GM06990 (cell line): Measurements from ENCODE around the gene EVC.

Experiments used
- DNase-seq: peaks from one replicate; pipeline ENCODE4 v3.0.0-alpha.2; 2011; ENCODE audit not compliant: insufficient read length; ENCODE audit errors: extremely low read depth
- H3K27me3 ChIP-seq: replicated peaks from 2 replicates; pipeline ENCODE4 v1.6.0; 2011; ENCODE audit warnings: low read length; ENCODE audit not compliant: control insufficient read depth, insufficient read depth
- H3K36me3 ChIP-seq: 2 replicates; pipeline ENCODE4 v1.5.1; 2011; ENCODE audit warnings: low read length; ENCODE audit not compliant: control insufficient read depth, insufficient read depth
- H3K4me3 ChIP-seq: replicated peaks from 2 replicates; pipeline ENCODE4 v1.5.1; 2011; ENCODE audit warnings: low read depth, mild to moderate bottlenecking, control low read depth, low read length
- TF ChIP-seq, protein P1 (sequence below): IDR thresholded peaks from 2 replicates; pipeline ENCODE4 v1.5.1; 2011; ENCODE audit warnings: low read length, control low read depth, mild to moderate bottlenecking, inconsistent platforms; ENCODE audit not compliant: insufficient read depth, poor library complexity, severe bottlenecking

Gene EVC

GRCh38 chr4:5824635-5825034 is 113.6 kb downstream of the EVC start:
- Histone ChIP-seq H3K27me3 (no peaks in the 10 kb centered on the region), H3K36me3 (0 out of 2 replicates have a peak, but pooled peaks cover 1% of the 10 kb centered on the region), H3K4me3 (no peak overlapping the region)
- no peak for DNase-seq
- TF ChIP-seq, protein P1, sequence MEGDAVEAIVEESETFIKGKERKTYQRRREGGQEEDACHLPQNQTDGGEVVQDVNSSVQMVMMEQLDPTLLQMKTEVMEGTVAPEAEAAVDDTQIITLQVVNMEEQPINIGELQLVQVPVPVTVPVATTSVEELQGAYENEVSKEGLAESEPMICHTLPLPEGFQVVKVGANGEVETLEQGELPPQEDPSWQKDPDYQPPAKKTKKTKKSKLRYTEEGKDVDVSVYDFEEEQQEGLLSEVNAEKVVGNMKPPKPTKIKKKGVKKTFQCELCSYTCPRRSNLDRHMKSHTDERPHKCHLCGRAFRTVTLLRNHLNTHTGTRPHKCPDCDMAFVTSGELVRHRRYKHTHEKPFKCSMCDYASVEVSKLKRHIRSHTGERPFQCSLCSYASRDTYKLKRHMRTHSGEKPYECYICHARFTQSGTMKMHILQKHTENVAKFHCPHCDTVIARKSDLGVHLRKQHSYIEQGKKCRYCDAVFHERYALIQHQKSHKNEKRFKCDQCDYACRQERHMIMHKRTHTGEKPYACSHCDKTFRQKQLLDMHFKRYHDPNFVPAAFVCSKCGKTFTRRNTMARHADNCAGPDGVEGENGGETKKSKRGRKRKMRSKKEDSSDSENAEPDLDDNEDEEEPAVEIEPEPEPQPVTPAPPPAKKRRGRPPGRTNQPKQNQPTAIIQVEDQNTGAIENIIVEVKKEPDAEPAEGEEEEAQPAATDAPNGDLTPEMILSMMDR = peak; percentile 58

DNA sequence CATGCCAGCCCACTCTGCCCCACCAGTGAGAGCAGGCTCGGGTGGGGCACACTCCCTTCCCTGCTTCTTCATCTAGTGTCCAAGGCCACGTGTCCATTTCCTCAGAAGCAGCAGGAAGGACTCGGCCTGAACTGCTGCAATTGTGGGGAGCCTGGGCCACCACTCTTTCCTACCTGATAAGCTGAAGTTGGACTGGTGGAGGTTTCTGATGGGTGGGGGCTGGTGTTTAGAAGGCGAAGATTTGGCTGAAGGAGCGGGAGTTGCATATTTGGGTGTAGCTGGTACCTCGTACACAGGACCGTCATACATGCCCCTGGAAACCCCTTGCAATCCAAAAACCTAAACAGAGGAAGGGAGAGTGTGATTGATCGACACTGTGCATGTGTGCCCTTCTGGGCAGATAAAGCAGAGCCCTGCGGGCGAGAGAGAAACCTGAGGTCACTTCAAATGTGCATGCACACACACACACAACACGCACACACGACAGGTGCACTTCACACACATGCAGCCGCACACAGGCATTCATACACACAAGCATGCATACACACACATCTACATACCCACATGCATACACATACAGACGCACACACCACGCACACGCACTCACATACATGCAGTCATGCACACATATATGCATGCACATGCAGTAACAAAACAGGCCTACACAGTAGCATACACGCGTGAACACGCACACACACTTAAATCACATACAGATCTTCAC is 114.5 kb downstream of the EVC start:
- TF ChIP-seq, protein P1 = no peak
- H3K27me3 ChIP-seq = no peaks in the 10 kb centered on the region
- H3K4me3 ChIP-seq = no peak overlapping the region
- no peak for DNase-seq
- 0 out of 2 replicates have a peak, but pooled peaks cover 1% of the 10 kb centered on the region for H3K36me3 ChIP-seq

GRCh38 chr4:5826437-5827107 is 115.6 kb downstream of the EVC start:
- no peak for DNase-seq
- Histone ChIP-seq H3K36me3 (no peaks in the 10 kb centered on the region), H3K27me3 (no peaks in the 10 kb centered on the region), H3K4me3 (no peak overlapping the region)
- TF ChIP-seq, protein P1 = no peak

DNA sequence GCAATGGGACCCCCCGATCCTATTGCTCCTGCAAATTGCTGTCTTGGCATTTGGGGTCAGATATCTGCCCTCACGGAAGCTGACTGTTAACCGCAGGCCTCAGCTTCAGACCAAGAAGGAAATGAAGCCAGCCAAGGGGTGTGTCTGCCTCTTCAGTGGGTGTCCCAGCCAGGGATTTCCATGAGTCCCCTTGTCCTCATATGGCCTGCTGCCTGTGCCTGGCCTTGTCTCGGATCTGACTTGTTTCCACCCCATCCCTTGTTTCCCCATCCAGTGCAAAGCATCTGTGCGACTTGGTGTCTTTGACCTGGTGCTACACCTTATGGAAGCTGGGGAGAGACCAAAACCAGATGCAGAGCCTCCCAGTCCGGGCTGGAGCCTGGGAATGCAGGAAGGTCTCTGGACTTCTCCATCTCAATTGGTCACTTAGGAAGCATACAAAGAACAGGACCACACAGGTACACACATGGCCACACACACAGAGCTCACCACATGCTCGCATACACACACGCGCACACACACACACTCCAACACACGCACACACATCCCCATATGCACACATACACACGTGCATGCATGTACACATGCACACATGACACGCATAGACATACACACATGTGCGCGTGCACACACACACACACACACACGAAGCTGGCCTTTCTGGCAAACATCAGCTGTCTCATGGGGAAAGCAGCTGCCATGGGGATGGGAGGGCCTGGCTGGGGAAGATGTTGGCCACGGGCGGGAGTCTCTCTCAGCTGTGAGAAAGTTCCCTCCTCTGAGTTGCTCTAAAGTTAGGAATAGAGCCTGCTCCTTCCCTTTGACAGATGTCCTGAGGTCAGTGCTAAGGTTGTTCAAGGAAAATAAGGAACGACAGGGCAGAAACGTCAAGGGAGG is 116.4 kb downstream of the EVC start:
- Histone ChIP-seq H3K27me3 (no peaks in the 10 kb centered on the region), H3K36me3 (no peaks in the 10 kb centered on the region), H3K4me3 (no peak overlapping the region)
- DNase-seq = no peak
- TF ChIP-seq, protein P1 = no peak

GRCh38 chr4:5828005-5828391 is 117.0 kb downstream of the EVC start:
- Histone ChIP-seq H3K36me3 (no peaks in the 10 kb centered on the region), H3K27me3 (no peaks in the 10 kb centered on the region), H3K4me3 (no peak overlapping the region)
- no peak for DNase-seq
- TF ChIP-seq, protein P1 = no peak
